ENCODE measurements around the gene HERPUD2.
"Not testable (repeated sequence)": the region's sequence is repeated elsewhere in the genome, so short reads cannot be mapped to it uniquely, and the experiment has no call there.

The HERPUD2 gene

DNA sequence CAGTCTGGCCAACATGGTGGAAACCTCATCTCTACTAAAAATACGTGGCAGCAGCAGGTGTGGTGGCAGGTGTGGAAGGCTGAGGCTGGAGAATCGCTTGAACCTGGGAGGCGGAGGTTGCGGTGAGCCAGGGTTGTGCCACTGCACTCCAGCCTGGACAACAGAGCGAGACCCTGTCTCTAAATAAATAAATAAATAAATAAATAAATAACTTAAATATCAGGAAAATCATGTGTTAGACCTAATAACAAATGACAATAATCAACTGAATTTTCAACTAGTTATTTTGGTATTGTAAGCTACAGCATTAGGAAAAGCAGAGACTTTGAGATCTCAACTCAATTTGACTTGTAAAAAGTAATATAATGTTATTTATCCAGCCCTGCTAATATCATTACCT, 9.2 kb downstream of the HERPUD2 start:
- DNase-seq (ENCODE audit: insufficient read length, low spot score) (no peak), FAIRE-seq (no peak)

DNA sequence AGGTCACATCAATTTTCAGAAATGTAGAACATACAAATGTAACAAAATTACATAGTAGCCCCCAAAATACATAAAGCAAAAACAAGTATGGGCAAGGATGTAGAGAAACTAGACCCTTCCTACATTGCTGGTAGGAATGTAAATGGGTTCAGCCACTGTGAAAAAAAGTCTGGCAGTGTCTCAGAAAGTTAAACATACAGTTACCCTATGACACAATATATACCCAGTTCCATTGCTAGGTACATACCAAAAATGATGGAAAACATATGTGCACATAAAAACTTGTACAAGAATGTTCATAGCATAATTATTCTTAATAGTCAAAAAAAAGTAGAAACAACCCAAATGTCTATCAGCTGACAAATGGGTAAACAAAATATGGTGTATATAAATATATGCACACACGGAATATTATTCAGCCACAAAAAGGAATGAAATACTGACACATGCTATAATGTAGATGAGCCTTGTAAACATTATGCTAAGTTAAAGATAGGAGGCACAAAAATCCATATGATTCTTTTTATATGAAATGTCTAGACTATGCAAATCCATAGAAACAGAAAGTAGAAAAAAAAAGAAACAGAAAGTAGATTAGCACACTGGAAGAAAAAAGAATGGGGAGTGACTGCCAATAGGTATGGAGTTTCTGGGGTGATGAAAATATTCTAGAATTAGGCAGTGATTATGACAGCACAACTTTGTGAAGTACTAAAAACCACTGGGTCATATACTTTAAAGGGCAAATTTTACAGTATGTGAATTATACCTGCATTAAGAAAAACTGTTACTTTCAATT, 13.5 kb downstream of the HERPUD2 start:
- DNase-seq (ENCODE audit: insufficient read length, low spot score): no peak
- FAIRE-seq: no peak

DNA sequence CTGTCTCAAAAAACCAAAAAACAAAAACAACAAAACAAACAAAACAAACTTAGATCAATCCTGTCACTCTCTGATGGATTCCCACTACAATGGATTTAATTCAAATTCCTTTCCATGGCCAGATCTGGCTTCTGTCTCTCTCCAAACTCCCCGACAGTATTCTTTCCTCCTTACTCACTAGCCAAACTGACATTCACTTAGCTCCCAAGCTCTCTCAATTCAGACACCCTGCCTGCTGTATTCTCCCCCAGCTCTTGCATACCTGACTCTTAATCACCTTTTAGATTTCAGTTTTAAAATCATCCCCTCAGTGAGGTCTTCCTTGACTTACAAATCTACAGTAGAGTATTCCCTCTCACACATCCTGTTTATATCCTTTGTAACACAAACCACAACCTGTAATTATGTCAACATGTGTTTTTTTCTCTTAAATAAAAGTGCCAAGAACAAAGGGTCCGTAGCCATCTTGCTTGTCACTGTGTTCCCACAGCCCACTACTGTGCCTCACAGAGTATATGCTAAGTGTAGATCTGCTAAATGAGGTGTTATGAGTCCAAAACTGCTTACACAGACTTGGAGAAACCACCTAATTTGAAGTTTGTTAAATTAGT, 14.4 kb downstream of the HERPUD2 start:
- no peak for FAIRE-seq
- no peak for DNase-seq (ENCODE audit: insufficient read length, low spot score)

- FAIRE-seq: no peak
- no peak for DNase-seq (ENCODE audit: insufficient read length, low spot score)
Observed at GRCh38 chr7:35677582-35678356, 17.2 kb downstream of the HERPUD2 start.

DNA sequence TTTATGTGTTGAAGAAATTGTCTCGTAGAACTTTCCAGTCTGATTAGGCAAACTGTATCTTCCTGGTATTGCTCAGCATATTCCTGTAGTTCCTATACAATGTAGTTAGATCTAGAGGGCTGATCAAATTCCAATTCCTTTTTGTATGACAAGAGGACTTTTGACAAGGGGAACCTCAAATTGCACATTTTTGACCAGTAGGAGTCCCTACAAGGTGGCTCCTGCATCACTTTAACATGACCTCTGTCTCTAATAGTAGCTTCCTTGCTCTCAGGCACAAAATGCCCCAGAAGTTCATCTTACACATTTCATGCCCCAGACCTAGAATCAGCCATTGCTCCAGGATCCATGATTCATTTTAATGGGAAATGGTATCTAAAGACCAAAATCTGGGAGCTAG, 18.7 kb downstream of the HERPUD2 start:
- DNase-seq (ENCODE audit: insufficient read length, low spot score): no peak
- FAIRE-seq: no peak

DNA sequence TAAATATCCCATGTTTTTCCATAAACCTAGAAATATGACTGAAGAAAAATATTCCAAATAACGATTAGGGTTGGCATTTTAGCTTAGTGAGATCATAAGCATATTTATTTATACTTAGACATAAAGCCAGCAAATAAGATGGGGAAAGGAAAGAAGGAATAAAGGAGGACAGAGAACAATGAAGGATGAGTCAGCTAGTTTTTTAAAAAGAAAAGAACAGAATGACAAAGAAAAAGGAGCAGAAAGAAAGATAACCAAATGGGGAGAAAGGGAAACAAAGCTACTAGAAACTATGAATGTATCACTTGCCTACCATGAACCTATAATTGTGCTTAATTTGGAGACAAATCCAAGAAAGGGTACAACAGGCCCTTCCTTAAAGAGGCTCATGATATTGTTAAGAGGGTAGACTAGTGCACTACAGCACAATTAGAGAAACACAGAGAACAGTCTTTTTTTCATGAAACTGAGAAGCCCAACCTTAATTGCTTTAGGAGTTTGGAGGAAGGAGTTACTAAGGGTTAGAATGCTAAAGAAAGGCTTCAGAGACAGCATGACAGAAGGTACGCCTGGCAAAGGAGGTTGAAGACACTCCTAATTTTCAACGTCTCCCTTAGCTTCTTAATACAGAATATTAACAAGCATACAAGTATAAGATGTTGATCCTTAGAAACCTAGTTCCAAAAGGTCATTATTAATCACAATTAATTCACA, 23.9 kb downstream of the HERPUD2 start:
- no peak for DNase-seq (ENCODE audit: insufficient read length, low spot score)
- no peak for FAIRE-seq

- DNase-seq (ENCODE audit: insufficient read length, low spot score); FAIRE-seq: not testable (repeated sequence)
Observed at GRCh38 chr7:35660411-35660810, 34.5 kb downstream of the HERPUD2 start.

DNA sequence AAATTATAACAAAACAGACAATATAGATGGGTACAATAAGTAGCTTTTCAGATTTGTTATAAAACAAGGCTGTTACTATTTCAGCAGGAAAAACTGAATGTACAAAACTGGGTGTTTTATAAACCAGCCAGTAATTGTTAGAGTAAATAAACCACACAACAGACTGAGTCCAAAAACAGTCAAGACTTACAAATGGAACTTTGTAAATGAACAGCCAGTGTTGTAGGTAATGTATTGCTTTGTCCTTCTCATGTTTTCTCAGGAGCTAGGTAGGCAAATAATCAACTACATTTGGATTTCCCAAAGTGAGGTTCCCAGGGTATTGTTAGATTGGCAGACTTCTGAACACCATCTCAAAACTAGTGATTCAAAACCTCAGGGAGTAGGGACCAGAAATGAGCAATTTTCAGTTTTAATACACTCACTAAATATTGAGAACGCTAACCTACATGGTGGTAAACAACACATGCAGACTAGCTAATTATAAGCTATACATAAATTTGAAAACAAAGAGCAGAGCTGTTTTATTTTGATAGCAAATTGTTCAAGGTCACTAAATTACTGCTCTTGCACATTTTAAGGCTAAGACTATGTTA, 36.2 kb downstream of the HERPUD2 start:
- no peak for DNase-seq (ENCODE audit: insufficient read length, low spot score)
- no peak for FAIRE-seq

DNA sequence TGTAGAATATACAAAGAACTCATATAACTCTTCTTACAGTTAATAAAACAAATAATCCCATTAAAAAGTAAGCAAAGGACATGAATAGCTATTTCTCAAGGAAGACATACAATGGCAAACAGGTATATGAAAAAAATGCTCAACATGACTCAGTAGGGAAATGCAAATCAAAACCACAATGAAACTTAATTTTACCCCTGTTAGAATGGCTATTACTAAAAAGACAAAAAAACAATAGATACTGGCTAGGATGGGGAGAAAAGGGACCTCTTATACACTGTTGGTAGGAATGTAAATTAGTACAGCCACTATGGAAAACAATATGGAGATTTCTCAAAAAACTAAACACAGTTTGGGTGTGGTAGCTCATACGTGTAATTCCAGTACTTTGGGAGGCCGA, 37.8 kb downstream of the HERPUD2 start:
- no peak for FAIRE-seq
- DNase-seq (ENCODE audit: insufficient read length, low spot score): no peak

- not testable (repeated sequence) for FAIRE-seq; DNase-seq (ENCODE audit: insufficient read length, low spot score)
Observed at GRCh38 chr7:35654558-35654957, 40.4 kb downstream of the HERPUD2 start.

- no peak for FAIRE-seq
Observed at GRCh38 chr7:35652124-35652523, 42.8 kb downstream of the HERPUD2 start.

GRCh38 chr7:35650751-35651150, 44.2 kb downstream of the HERPUD2 start:
- no peak for FAIRE-seq
- no peak for DNase-seq (ENCODE audit: insufficient read length, low spot score)

More at GRCh38 chr7:35652124-35652523, 42.8 kb downstream of the HERPUD2 start:
- DNase-seq (ENCODE audit: insufficient read length, low spot score): no peak

DNA sequence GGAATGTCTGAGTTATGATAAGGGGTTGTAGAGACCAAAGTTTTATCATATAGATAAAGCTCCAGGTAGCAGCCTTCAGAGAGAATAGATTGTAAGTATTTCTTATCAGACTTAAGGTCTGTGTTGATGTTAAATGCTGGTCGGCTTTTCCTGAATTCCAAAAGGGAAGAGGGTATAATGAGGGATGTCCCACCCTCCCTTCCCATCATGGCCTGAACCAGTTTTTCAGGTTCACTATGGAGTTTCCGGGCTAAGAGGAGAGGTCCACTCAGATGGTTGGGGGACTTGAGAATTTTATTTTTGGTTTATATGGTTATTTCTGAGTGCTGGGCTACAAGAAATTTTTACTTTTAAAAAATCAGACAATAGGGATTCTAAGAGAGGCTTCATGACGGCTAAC, 45.2 kb downstream of the HERPUD2 start:
- DNase-seq (ENCODE audit: insufficient read length, low spot score) (no peak), FAIRE-seq (no peak)

DNA sequence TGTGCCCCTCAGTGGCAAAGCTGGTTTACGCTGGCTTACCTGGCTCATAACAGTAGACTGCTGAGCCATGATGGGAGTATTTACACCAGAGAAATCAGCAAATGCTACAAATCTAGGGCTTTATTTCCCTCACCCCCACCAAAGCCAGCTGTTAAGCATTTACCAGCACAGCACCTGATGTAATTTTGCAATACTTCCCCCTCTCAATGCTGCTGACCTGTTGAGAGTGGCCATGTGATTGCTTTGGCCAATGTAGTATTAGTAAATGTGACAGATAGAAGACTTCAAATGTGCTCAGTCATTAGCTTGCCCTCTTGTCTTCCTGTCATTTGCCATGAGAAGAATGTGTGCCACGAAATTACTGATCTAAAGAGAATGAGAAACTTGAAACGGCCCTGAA, 46.6 kb downstream of the HERPUD2 start:
- DNase-seq (ENCODE audit: insufficient read length, low spot score) (no peak), FAIRE-seq (no peak)

DNA sequence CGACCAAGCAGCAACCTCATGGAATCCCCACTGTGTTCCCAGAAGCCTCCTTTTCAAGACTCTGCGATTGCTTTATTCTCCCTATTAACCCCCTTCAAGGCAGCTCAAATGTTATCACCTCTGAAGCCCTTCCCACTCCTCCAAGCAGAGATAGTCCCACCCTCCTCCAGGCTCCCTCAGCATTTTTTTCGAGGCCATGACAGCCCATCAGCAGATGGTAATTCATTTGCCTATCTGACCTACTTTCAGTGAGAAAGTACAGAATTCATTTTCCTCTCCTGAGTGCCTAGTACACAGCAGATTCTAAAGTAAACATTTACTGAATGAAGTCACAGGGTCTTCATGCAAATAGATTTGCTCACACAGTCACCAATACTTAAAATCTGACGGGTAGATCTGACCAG, 47.8 kb downstream of the HERPUD2 start:
- no peak for DNase-seq (ENCODE audit: insufficient read length, low spot score)
- FAIRE-seq: no peak

DNA sequence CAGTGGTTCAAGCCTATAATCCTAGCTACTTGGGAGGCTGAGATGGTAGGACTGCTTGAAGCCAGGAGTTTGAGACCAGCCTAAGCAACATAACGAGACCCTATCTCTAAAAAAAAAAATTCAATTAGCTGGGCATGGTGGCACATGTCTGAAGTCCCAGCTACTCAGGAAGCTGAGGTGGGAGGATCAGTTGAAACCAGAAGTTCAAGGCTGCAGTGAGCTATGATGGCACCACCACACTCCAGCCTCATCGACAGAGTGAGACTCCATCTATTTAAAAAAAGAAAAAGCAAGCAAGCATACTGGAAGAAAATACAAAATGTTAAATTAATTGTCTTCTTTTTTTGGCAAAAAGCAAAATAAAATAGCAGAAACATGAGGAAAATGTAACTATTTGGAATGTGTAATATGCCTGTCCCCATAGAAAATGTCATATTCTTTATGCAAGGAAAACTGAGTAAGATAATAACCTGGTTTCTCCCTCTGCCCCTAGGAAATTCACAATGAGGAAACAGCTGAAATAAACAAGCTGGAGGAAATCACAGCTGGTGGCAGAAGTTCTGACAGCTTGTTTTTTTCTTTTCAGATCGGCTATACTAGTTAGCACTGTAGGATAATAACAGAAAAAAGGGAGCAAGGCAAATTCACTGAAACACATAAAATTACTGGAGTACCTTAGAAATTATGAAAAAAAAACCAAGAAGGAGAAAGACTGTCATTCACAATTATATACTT, 48.5 kb downstream of the HERPUD2 start:
- FAIRE-seq: no peak

GRCh38 chr7:35645691-35646090, 49.2 kb downstream of the HERPUD2 start:
- no peak for FAIRE-seq
- no peak for DNase-seq (ENCODE audit: insufficient read length, low spot score)

More for the DNA sequence above, 48.5 kb downstream of the HERPUD2 start:
- no peak for DNase-seq (ENCODE audit: insufficient read length, low spot score)

- no peak for DNase-seq (ENCODE audit: insufficient read length, low spot score)
- FAIRE-seq: no peak
Observed at GRCh38 chr7:35630024-35630972, 64.6 kb downstream of the HERPUD2 start.

Data from HTR-8/SVneo (cell line).